ENCODE results near the gene AFP. TPM values are rescaled to one million over a fixed set of nuclear protein-coding genes. Genes with fewer than 3 reads are reported as not detected.

Gene AFP
- total RNA-seq, 1 donor from 2014 or later, result 3.3 TPM

GRCh38 chr4:73436674-73437557 is 895 bp downstream of the AFP start:
- ATAC-seq (no peak), DNase-seq (ENCODE audit: low spot score) (no peak)

- DNase-seq (ENCODE audit: low spot score) (no peak), ATAC-seq (no peak)
Observed at GRCh38 chr4:73437558-73437956, 1.5 kb downstream of the AFP start.

- ATAC-seq, result no peak
Observed at GRCh38 chr4:73438048-73438447, 2.0 kb downstream of the AFP start.

GRCh38 chr4:73438582-73439215 is 2.7 kb downstream of the AFP start:
- DNase-seq (ENCODE audit: low spot score) (no peak), ATAC-seq (no peak)

More at GRCh38 chr4:73438048-73438447, 2.0 kb downstream of the AFP start:
- DNase-seq (ENCODE audit: low spot score), result no peak

- ATAC-seq (no peak), DNase-seq (ENCODE audit: low spot score) (no peak)
Observed at GRCh38 chr4:73439445-73439844, 3.4 kb downstream of the AFP start.

- no peak for DNase-seq (ENCODE audit: low spot score)
Observed at GRCh38 chr4:73439991-73440390, 4.0 kb downstream of the AFP start.

GRCh38 chr4:73440653-73441052 is 4.6 kb downstream of the AFP start:
- ATAC-seq, result no peak
- no peak for DNase-seq (ENCODE audit: low spot score)

More at GRCh38 chr4:73439991-73440390, 4.0 kb downstream of the AFP start:
- no peak for ATAC-seq

- ATAC-seq (no peak), DNase-seq (ENCODE audit: low spot score) (no peak)
Observed at GRCh38 chr4:73442275-73442674, 6.3 kb downstream of the AFP start.

GRCh38 chr4:73443224-73443623 is 7.2 kb downstream of the AFP start:
- no peak for DNase-seq (ENCODE audit: low spot score)
- no peak for ATAC-seq

- ATAC-seq, result peak; percentile 17
- no peak for DNase-seq (ENCODE audit: low spot score)
Observed at GRCh38 chr4:73445383-73446335, 9.6 kb downstream of the AFP start.

- ATAC-seq (peak; percentile 92), DNase-seq (ENCODE audit: low spot score) (no peak)
Observed at GRCh38 chr4:73446336-73446938, 10.4 kb downstream of the AFP start.

- DNase-seq (ENCODE audit: low spot score) (no peak), ATAC-seq (no peak)
Observed at GRCh38 chr4:73447671-73448070, 11.7 kb downstream of the AFP start.

GRCh38 chr4:73448448-73449203 is 12.6 kb downstream of the AFP start:
- ATAC-seq (no peak), DNase-seq (ENCODE audit: low spot score) (no peak)

GRCh38 chr4:73450398-73451004 is 14.5 kb downstream of the AFP start:
- no peak for ATAC-seq
- DNase-seq (ENCODE audit: low spot score), result no peak

- ATAC-seq, result peak; percentile 50
- no peak for DNase-seq (ENCODE audit: low spot score)
Observed at GRCh38 chr4:73451404-73451803, 15.4 kb downstream of the AFP start.

- DNase-seq (ENCODE audit: low spot score), result no peak
- ATAC-seq, result no peak
Observed at GRCh38 chr4:73451981-73452747, 16.1 kb downstream of the AFP start.

- DNase-seq (ENCODE audit: low spot score) (no peak), ATAC-seq (peak; percentile 84)
Observed at GRCh38 chr4:73452953-73453700, 17.1 kb downstream of the AFP start.

- DNase-seq (ENCODE audit: low spot score) (no peak), ATAC-seq (peak; percentile 52)
Observed at GRCh38 chr4:73453701-73454005, 17.6 kb downstream of the AFP start.
